H1 (cell line): Measurements from ENCODE around the gene PINK1. TPM values are rescaled to one million over a fixed set of nuclear protein-coding genes. Genes with fewer than 3 reads are reported as not detected.

ENCODE experiments used
- CBX8 ChIP-seq: fragments of 300-800, 300-1000 bp; sonication (generic); IDR thresholded peaks from 2 replicates; pipeline ENCODE4 v1.7.1; 2016; ENCODE audit warnings: low read depth, low read length, borderline replicate concordance
- HDAC2 ChIP-seq, 2 experiments: fragments of 300-600 bp in 1 of 2; sonication (generic) in 1 of 2; IDR thresholded peaks; 2 replicates each; pipeline ENCODE4 v1.6.1; 2011 to 2012; ENCODE audit warnings: low read depth in 2 of 2, low read length in 2 of 2, mild to moderate bottlenecking in 2 of 2, moderate library complexity in 2 of 2, borderline replicate concordance in 1 of 2, inconsistent platforms in 1 of 2
- RFX5 ChIP-seq: IDR thresholded peaks from 2 replicates; pipeline ENCODE4 v1.6.1; 2011; ENCODE audit warnings: low read depth, low read length, improper control_type of control experiment, borderline replicate concordance
- SRF ChIP-seq: IDR thresholded peaks from 2 replicates; pipeline ENCODE4 v1.6.1; 2011; ENCODE audit warnings: mild to moderate bottlenecking, low read depth, low read length, moderate library complexity
- TAF7 ChIP-seq: optimal IDR thresholded peaks from 2 replicates; pipeline ENCODE3; 2011; ENCODE audit warnings: low read depth, mild to moderate bottlenecking, inconsistent platforms, low read length, moderate library complexity, borderline replicate concordance
- polyA plus RNA-seq, 7 experiments: library from polyadenylated mRNA; depleted of rRNA in 3 of 7; stranded (reverse) in 5 of 7; unstranded in 2 of 7; fragments of >200 nt in 5 of 7; fragments of 200-250 nt in 2 of 7; gene quantifications; 1 replicate in 5 of 7; 2 replicates in 1 of 7; 4 replicates in 1 of 7; pipeline versions ENCODE4 v1.2.1 to v1.2.3, GENCODE V29; 2011 to 2013; ENCODE audit warnings: missing spikeins in 2 of 7, mixed read lengths in 2 of 7
- total RNA-seq: library from RNA; stranded (reverse); fragmentation: NEBNext Ultra II Directional; extraction: Animal tissue kit (Norgen Biotek cat#: 25700); gene quantifications from 2 replicates; pipeline ENCODE4 v1.2.1, GENCODE V29; 2021
- TF ChIP-seq, protein P1 (sequence below), 3 experiments: IDR thresholded peaks; 1 replicate in 2 of 3; 2 replicates in 1 of 3; pipeline versions ENCODE4 v1.5.1 to v1.6.1; 2011; ENCODE audit warnings: low read length in 3 of 3, mild to moderate bottlenecking in 3 of 3, inconsistent platforms in 2 of 3, low read depth in 1 of 3, moderate library complexity in 1 of 3; ENCODE audit not compliant: insufficient read depth in 1 of 3; ENCODE audit errors: control extremely low read depth in 1 of 3
- TF ChIP-seq, protein P2 (sequence below): IDR thresholded peaks from 2 replicates; pipeline ENCODE4 v1.6.1; 2012; ENCODE audit warnings: inconsistent platforms

Gene PINK1
- total and polyA plus RNA-seq, 2 of the 8 experiments (the other 6 are each of a cell fraction or from before 2014, with no cell fraction given): 16.1 to 19.3 TPM

DNA sequence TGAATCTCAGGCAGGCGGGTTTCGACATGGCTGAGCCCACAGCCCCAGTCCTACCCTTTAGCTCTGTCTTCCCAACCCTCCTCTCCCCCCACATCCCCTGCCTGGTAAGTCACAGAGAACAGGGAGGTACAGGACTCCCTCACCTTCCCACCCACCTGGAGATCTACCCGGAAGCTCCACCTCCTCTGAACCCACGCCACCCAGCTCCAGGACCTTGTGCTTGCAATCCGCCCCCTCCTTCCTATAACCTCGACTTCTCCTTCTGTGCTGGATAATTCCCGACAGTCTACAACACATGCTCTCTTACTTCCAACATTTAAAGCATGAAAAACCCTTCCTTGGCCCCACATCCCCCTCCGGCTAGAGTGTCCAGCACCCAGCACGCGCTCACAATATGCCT lies 62.3 kb downstream of the PINK1 start (continued):
- TF ChIP-seq, protein P1, sequence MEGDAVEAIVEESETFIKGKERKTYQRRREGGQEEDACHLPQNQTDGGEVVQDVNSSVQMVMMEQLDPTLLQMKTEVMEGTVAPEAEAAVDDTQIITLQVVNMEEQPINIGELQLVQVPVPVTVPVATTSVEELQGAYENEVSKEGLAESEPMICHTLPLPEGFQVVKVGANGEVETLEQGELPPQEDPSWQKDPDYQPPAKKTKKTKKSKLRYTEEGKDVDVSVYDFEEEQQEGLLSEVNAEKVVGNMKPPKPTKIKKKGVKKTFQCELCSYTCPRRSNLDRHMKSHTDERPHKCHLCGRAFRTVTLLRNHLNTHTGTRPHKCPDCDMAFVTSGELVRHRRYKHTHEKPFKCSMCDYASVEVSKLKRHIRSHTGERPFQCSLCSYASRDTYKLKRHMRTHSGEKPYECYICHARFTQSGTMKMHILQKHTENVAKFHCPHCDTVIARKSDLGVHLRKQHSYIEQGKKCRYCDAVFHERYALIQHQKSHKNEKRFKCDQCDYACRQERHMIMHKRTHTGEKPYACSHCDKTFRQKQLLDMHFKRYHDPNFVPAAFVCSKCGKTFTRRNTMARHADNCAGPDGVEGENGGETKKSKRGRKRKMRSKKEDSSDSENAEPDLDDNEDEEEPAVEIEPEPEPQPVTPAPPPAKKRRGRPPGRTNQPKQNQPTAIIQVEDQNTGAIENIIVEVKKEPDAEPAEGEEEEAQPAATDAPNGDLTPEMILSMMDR (IDR thresholded peaks at IDR 0.05; ENCODE audit: control extremely low read depth in 1 of 3, insufficient read depth in 1 of 3, low read depth in 1 of 3, low read length in 3 of 3): no peak
- no peak for TF ChIP-seq CBX8
- TF ChIP-seq SRF: no peak
- TF ChIP-seq RFX5: no peak
- no peak for TF ChIP-seq HDAC2 (IDR thresholded peaks at IDR 0.05; ENCODE audit: borderline replicate concordance in 1 of 2, low read depth in 2 of 2, low read length in 2 of 2)
- TF ChIP-seq, protein P2, sequence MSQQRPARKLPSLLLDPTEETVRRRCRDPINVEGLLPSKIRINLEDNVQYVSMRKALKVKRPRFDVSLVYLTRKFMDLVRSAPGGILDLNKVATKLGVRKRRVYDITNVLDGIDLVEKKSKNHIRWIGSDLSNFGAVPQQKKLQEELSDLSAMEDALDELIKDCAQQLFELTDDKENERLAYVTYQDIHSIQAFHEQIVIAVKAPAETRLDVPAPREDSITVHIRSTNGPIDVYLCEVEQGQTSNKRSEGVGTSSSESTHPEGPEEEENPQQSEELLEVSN: no peak
- no peak for TF ChIP-seq TAF7
